Stomach (tissue), 9 donors: ENCODE data around the gene NEK4. TPM values are rescaled to one million over a fixed set of nuclear protein-coding genes. Genes with fewer than 3 reads are reported as not detected.

ENCODE experiments used
- DNase-seq, 2 donors: peaks; one replicate each; pipeline versions ENCODE4 v3.0.0 to v3.0.0-alpha.2; 2013 to 2019
- H3K27ac ChIP-seq, 5 donors: fragments of 200-600 bp in 4 of 5; sonication (generic) in 4 of 5; one replicate each; pipeline ENCODE4 v1.5.1; 2013 to 2019; ENCODE audit warnings: mild to moderate bottlenecking in 1 of 5, moderate library complexity in 1 of 5
- H3K27me3 ChIP-seq, 3 donors: fragments of 200-600 bp; sonication (generic); one replicate each; pipeline ENCODE4 v1.5.1; 2017 to 2019; ENCODE audit warnings: mixed run types in 1 of 3
- H3K36me3 ChIP-seq, 4 donors: fragments of 200-600 bp; sonication (generic); 1 replicate in 3 of 4; 2 replicates in 1 of 4; pipeline ENCODE4 v1.5.1; 2016 to 2019
- H3K4me1 ChIP-seq, 4 donors: fragments of 200-600 bp; sonication (generic); one replicate each; pipeline ENCODE4 v1.5.1; 2016 to 2019
- H3K4me3 ChIP-seq, 4 donors: fragments of 200-600 bp; sonication (generic) in 3 of 4; one replicate each; pipeline ENCODE4 v1.5.1; 2016 to 2019; ENCODE audit warnings: mild to moderate bottlenecking in 1 of 4
- H3K9me3 ChIP-seq, 4 donors: fragments of 200-600 bp; sonication (generic); one replicate each; pipeline ENCODE4 v1.5.1; 2016 to 2019
- CTCF ChIP-seq, 7 experiments: fragments of 450-650 bp in 4 of 7; fragments of 200-600 bp in 3 of 7; sonication (generic) in 3 of 7; IDR thresholded peaks; one replicate each; pipeline ENCODE4 v1.5.1; 2016 to 2019; ENCODE audit warnings: antibody characterized with exemption in 7 of 7, control low read depth in 2 of 7, mild to moderate bottlenecking in 1 of 7
- EP300 ChIP-seq: sonication (generic); formaldehyde crosslinking; IDR thresholded peaks from one replicate; pipeline ENCODE4 v1.6.1; 2017; ENCODE audit warnings: antibody characterized with exemption
- POLR2A ChIP-seq, 4 donors: fragments of 450-650 bp; IDR thresholded peaks; one replicate each; pipeline ENCODE4 v1.6.1; 2016; ENCODE audit warnings: antibody characterized with exemption in 4 of 4, control low read depth in 2 of 4, mild to moderate bottlenecking in 1 of 4, moderate library complexity in 1 of 4
- POLR2AphosphoS5 ChIP-seq, 3 donors: sonication (generic); formaldehyde crosslinking; IDR thresholded peaks; one replicate each; pipeline ENCODE4 v1.6.1; 2016; ENCODE audit warnings: antibody characterized with exemption in 3 of 3
- WGBS, 5 donors: extraction: QIAGEN DNeasy Blood & Tissue Kit in 3 of 5; methylation state at CpG; one replicate each; pipeline versions ENCODE4 v1.1.5 to v1.1.7; 2013 to 2018; 5-methylcytosine and 5-hydroxymethylcytosine counted together
- intact Hi-C: fragments of 100-400 bp; cut with DNase I; formaldehyde crosslinking; loops from one replicate; pipeline ENCODE4 v1.15.1; 2023; ENCODE audit warnings: low total_unique reads
- polyA plus RNA-seq, 3 donors: library from polyadenylated mRNA; stranded (reverse); fragments of 200-250 nt; gene quantifications; one replicate each; pipeline ENCODE4 v1.2.3, GENCODE V29; 2013
- total RNA-seq, 5 donors: library from RNA; depleted of rRNA; stranded (reverse); fragments of >200 nt; gene quantifications; one replicate each; pipeline versions ENCODE4 v1.1.0 to v1.2.3, GENCODE V29; 2014 to 2016
- donor health status: healthy with polysubstance abuse.
- donor health status: Bipolar disorder and iron deficiency.
- donor health status: healthy.

The NEK4 gene
- total and polyA plus RNA-seq, 8 donors = 4.3 to 30.7 (median 12.6) TPM

GRCh38 chr3:52689151-52689550 is 81.6 kb downstream of the NEK4 start:
- 48 to 74% (median 60%) methylated on average over 3 of the region's 3 CpGs for WGBS, 5 donors
- Histone ChIP-seq H3K4me3 (peak overlapping the region in 1 of 4 donors; percentile 86), H3K27ac (peak overlapping the region in 4 of 5 donors; percentile 92 to 100 (median 94)), H3K27me3 (no peaks in the 10 kb centered on the region), H3K4me1 (peaks cover 9 to 47% (median 46%) of the 10 kb centered on the region in 4 donors), H3K9me3 (no peaks in the 10 kb centered on the region), H3K36me3 (peaks cover 60 to 73% (median 72%) of the 10 kb centered on the region in 4 donors)
- intact Hi-C loops = no loop called here
- TF ChIP-seq EP300 (no peak), POLR2AphosphoS5 (IDR thresholded peaks at IDR 0.05) (no peak), CTCF (IDR thresholded peaks at IDR 0.05) (no peak), POLR2A (IDR thresholded peaks at IDR 0.05) (no peak)
- DNase-seq = no peak

GRCh38 chr3:52688266-52688665 is 82.5 kb downstream of the NEK4 start:
- intact Hi-C loops = no loop called here
- DNase-seq = peak in 1 of 2 donors; percentile 59
- Histone ChIP-seq H3K27ac (peak overlapping the region in 4 of 5 donors; percentile 92 to 100 (median 94)), H3K4me3 (peak overlapping the region in 2 of 4 donors; percentile 85 to 86), H3K9me3 (no peaks in the 10 kb centered on the region), H3K36me3 (peaks cover 52 to 64% (median 63%) of the 10 kb centered on the region in 4 donors), H3K27me3 (no peaks in the 10 kb centered on the region), H3K4me1 (peaks cover 15 to 56% (median 51%) of the 10 kb centered on the region in 4 donors)
- WGBS, 5 donors = 27 to 60% (median 38%) methylated on average over 6 of the region's 6 CpGs
- TF ChIP-seq POLR2AphosphoS5 (IDR thresholded peaks at IDR 0.05) (peak in 2 of 3 donors; percentile 36 to 56), EP300 (no peak)

- no peak for TF ChIP-seq CTCF (IDR thresholded peaks at IDR 0.05)
- no peak for TF ChIP-seq EP300
- TF ChIP-seq POLR2AphosphoS5 (IDR thresholded peaks at IDR 0.05) = peak; percentile 97 to 99 (median 99)
- peak in 1 of 4 donors; percentile 64 for TF ChIP-seq POLR2A (IDR thresholded peaks at IDR 0.05)
- WGBS, 5 donors = 0 to 1% (median 1%) methylated on average over 21 to 82 of the region's 82 CpGs
- no peaks in the 10 kb centered on the region for H3K9me3 ChIP-seq
- H3K4me1 ChIP-seq = peaks cover 18 to 78% (median 69%) of the 10 kb centered on the region in 4 donors
- H3K36me3 ChIP-seq = peaks cover 32 to 43% (median 40%) of the 10 kb centered on the region in 4 donors
- intact Hi-C loops = no loop called here
- peak within 1 kb of the TSS; percentile 59 to 86 (median 81) for H3K4me3 ChIP-seq
- peak; percentile 95 to 99 for DNase-seq
- peak within 1 kb of the TSS; percentile 92 to 100 (median 96) for H3K27ac ChIP-seq
- no peaks in the 10 kb centered on the region for H3K27me3 ChIP-seq
Observed at GRCh38 chr3:52685709-52686691, 84.7 kb downstream of the NEK4 start, which contains the start of the genes GNL3 and PBRM1. Gene GNL3, plus strand, starts transcription at chr3:52686032. Its CDS starts 61 bp downstream, at chr3:52686093. Gene PBRM1, minus strand, starts transcription at chr3:52685913.

- peaks cover 25 to 43% (median 40%) of the 10 kb centered on the region in 4 donors for H3K36me3 ChIP-seq
- H3K4me3 ChIP-seq = peak overlapping the region; percentile 59 to 86 (median 81)
- peaks cover 18 to 85% (median 69%) of the 10 kb centered on the region in 4 donors for H3K4me1 ChIP-seq
- no peaks in the 10 kb centered on the region for H3K27me3 ChIP-seq
- intact Hi-C loops = no loop called here
- DNase-seq = peak; percentile 88 to 93
- 0 to 2% (median 1%) methylated on average over 14 to 41 of the region's 41 CpGs for WGBS, 5 donors
- TF ChIP-seq POLR2A (IDR thresholded peaks at IDR 0.05) (no peak), POLR2AphosphoS5 (IDR thresholded peaks at IDR 0.05) (peak in 2 of 3 donors; percentile 54 to 64), CTCF (IDR thresholded peaks at IDR 0.05) (no peak)
- peak overlapping the region; percentile 92 to 100 (median 96) for H3K27ac ChIP-seq
- H3K9me3 ChIP-seq = no peaks in the 10 kb centered on the region
Observed at GRCh38 chr3:52685285-52685708, 85.4 kb downstream of the NEK4 start.
